ENCODE data around the gene GPR34. TPM values are rescaled to one million over a fixed set of nuclear protein-coding genes. Genes with fewer than 3 reads are reported as not detected.

Gene GPR34
- total and polyA plus RNA-seq, 2 of the 13 experiments (the other 11 are each of a cell fraction or from before 2014, with no cell fraction given) = not detected

GRCh38 chrX:41664375-41664901 lies 24.3 kb upstream of the GPR34 start:
- Histone ChIP-seq H4K20me1 (ENCODE audit: insufficient read depth, low read length) (no peaks in the 10 kb centered on the region), H2AFZ (ENCODE audit: low read length) (no peak overlapping the region), H3K27me3 (ENCODE audit: control insufficient read depth in 1 of 2, insufficient read depth in 2 of 2, low read length in 2 of 2) (no peaks in the 10 kb centered on the region), H3K4me2 (ENCODE audit: low read depth, low read length) (no peak overlapping the region), H3K27ac (ENCODE audit: extremely low read length, insufficient read depth, low read length) (no peak overlapping the region), H3K9ac (ENCODE audit: insufficient read depth, low read depth, low read length) (no peak overlapping the region), H3K4me3 (replicated peaks in 1 of 3; ENCODE audit: insufficient read depth in 1 of 3, low read depth in 2 of 3, low read length in 3 of 3) (no peak overlapping the region), H3K79me2 (ENCODE audit: insufficient read depth, low read length) (no peaks in the 10 kb centered on the region), H3K4me1 (ENCODE audit: insufficient read depth, low read length) (no peaks in the 10 kb centered on the region), H3K36me3 (replicated peaks in 1 of 2; ENCODE audit: control insufficient read depth in 1 of 2, insufficient read depth in 2 of 2, low read length in 2 of 2) (peaks cover 0 to 4% of the 10 kb centered on the region in 2 experiments; a peak in 2 of 5 replicates), H3K9me3 (ENCODE audit: low read length) (no peaks in the 10 kb centered on the region)
- ATAC-seq (no peak), DNase-seq (ENCODE audit: low spot score) (no peak), FAIRE-seq (no peak)
- intact Hi-C loops (cut with micrococcal nuclease; ENCODE audit: unreplicated experiment) = no loop called here
- in situ Hi-C loops (cut with HindIII; ENCODE audit: extremely low pct_ligation_motif_present, low pct_unique_long_range_greater_than_20kb) = no loop called here
- ChIA-PET POLR2A (no interaction called here), CTCF (ENCODE audit: low intra/inter-chr PET ratio, low total read pairs) (no interaction called here)
- no TSS peak for BruUV-seq (replicated peaks)
- WGBS (ENCODE audit: low lambda C conversion rate) = 100% methylated on average over 2 of the region's 2 CpGs
- no peak for TF ChIP-seq MBNL3 (CRISPR knock-in tag; conservative IDR thresholded peaks at IDR 0.05)
- no peak for TF ChIP-seq FIP1L1 (IDR thresholded peaks at IDR 0.05; ENCODE audit: borderline replicate concordance, insufficient read depth, low read depth, low read length)
- no peak for TF ChIP-seq FOXK1 (CRISPR knock-in tag; IDR thresholded peaks at IDR 0.05; ENCODE audit: borderline replicate concordance, low read depth)
- TF ChIP-seq ZNF788 (CRISPR knock-in tag; IDR thresholded peaks at IDR 0.05; ENCODE audit: borderline replicate concordance) = no peak
- TF ChIP-seq, protein P1, sequence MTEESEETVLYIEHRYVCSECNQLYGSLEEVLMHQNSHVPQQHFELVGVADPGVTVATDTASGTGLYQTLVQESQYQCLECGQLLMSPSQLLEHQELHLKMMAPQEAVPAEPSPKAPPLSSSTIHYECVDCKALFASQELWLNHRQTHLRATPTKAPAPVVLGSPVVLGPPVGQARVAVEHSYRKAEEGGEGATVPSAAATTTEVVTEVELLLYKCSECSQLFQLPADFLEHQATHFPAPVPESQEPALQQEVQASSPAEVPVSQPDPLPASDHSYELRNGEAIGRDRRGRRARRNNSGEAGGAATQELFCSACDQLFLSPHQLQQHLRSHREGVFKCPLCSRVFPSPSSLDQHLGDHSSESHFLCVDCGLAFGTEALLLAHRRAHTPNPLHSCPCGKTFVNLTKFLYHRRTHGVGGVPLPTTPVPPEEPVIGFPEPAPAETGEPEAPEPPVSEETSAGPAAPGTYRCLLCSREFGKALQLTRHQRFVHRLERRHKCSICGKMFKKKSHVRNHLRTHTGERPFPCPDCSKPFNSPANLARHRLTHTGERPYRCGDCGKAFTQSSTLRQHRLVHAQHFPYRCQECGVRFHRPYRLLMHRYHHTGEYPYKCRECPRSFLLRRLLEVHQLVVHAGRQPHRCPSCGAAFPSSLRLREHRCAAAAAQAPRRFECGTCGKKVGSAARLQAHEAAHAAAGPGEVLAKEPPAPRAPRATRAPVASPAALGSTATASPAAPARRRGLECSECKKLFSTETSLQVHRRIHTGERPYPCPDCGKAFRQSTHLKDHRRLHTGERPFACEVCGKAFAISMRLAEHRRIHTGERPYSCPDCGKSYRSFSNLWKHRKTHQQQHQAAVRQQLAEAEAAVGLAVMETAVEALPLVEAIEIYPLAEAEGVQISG (CRISPR knock-in tag; IDR thresholded peaks at IDR 0.05) = no peak
- no peak for TF ChIP-seq SIX1 (CRISPR knock-in tag; IDR thresholded peaks at IDR 0.05; ENCODE audit: borderline replicate concordance)
- TF ChIP-seq, protein P2, sequence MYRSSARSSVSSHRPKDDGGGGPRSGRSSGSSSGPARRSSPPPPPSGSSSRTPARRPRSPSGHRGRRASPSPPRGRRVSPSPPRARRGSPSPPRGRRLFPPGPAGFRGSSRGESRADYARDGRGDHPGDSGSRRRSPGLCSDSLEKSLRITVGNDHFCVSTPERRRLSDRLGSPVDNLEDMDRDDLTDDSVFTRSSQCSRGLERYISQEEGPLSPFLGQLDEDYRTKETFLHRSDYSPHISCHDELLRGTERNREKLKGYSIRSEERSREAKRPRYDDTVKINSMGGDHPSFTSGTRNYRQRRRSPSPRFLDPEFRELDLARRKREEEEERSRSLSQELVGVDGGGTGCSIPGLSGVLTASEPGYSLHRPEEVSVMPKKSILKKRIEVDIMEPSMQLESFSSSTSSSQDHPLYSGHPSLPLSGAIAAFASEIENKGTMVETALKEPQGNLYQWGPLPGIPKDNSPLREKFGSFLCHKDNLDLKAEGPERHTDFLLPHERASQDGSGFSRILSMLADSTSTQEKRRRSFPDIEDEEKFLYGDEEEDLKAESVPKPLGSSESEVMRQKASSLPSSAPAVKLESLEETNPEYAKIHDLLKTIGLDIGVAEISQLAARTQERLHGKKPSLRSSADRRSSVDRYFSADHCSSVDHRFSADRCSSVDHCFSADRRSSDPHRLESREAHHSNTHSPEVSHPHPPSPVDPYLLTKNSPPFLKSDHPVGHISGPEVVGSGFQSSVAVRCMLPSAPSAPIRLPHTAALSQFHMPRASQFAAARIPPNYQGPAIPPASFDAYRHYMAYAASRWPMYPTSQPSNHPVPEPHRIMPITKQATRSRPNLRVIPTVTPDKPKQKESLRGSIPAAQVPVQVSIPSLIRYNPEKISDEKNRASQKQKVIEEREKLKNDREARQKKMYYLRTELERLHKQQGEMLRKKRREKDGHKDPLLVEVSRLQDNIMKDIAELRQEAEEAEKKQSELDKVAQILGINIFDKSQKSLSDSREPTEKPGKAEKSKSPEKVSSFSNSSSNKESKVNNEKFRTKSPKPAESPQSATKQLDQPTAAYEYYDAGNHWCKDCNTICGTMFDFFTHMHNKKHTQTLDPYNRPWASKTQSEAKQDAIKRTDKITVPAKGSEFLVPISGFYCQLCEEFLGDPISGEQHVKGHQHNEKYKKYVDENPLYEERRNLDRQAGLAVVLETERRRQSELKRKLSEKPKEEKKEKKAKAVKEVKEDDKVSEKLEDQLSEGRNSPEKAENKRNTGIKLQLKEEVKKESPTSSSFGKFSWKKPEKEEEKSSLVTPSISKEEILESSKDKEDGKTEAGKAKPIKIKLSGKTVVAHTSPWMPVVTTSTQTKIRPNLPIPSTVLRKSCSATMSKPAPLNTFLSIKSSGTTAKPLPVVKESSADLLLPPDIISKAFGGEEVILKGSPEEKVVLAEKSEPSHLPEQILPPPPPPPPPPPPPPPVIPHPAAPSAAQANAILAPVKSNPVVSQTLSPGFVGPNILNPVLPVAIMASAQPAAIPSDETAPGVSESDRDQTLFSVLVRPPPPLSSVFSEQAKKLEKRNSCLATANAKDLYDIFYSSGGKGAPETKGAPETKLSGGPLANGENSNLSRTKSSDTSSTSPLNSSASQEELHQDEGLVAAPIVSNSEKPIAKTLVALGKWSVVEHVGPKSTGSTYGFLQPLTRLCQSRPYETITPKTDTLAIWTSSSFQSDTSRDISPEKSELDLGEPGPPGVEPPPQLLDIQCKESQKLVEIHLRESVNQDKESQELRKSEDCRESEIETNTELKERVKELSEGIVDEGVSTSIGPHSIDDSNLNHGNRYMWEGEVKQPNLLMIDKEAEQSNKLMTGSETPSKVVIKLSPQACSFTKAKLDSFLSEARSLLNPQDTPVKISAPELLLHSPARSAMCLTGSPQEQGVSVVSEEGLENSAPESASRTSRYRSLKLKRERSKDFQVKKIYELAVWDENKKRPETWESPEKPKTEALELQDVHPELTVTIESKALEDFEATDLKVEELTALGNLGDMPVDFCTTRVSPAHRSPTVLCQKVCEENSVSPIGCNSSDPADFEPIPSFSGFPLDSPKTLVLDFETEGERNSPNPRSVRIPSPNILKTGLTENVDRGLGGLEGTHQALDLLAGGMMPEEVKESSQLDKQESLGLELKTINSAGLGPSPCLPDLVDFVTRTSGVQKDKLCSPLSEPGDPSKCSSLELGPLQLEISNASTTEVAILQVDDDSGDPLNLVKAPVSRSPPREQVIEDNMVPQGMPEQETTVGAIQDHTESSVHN (CRISPR knock-in tag; IDR thresholded peaks at IDR 0.05) = no peak
- no peak for TF ChIP-seq CHD2 (IDR thresholded peaks at IDR 0.05; ENCODE audit: low read depth, low read length)
- no peak for TF ChIP-seq ZNF724P (CRISPR knock-in tag; IDR thresholded peaks at IDR 0.05; ENCODE audit: borderline replicate concordance)
- no peak for TF ChIP-seq ZNF841 (CRISPR knock-in tag; IDR thresholded peaks at IDR 0.05; ENCODE audit: borderline replicate concordance)
- TF ChIP-seq PAX8 (CRISPR knock-in tag; IDR thresholded peaks at IDR 0.05; ENCODE audit: borderline replicate concordance) = no peak
- TF ChIP-seq NFE2L2 (IDR thresholded peaks at IDR 0.05; ENCODE audit: low read length) = no peak
- no peak for TF ChIP-seq ZBTB43 (CRISPR knock-in tag; conservative IDR thresholded peaks at IDR 0.05)

Measured in HepG2 (cell line).